Stomach (tissue), 9 donors: ENCODE results near the gene RHOH. TPM values are rescaled to one million over a fixed set of nuclear protein-coding genes. Genes with fewer than 3 reads are reported as not detected.
A peak's percentile ranks its signal among the peaks of the same experiment; 100 is the strongest.

ENCODE experiments used
- DNase-seq, 2 donors: peaks; one replicate each; pipeline versions ENCODE4 v3.0.0 to v3.0.0-alpha.2; 2013 to 2019
- H3K27ac ChIP-seq, 5 donors: fragments of 200-600 bp in 4 of 5; sonication (generic) in 4 of 5; one replicate each; pipeline ENCODE4 v1.5.1; 2013 to 2019; ENCODE audit warnings: mild to moderate bottlenecking in 1 of 5, moderate library complexity in 1 of 5
- H3K27me3 ChIP-seq, 3 donors: fragments of 200-600 bp; sonication (generic); one replicate each; pipeline ENCODE4 v1.5.1; 2017 to 2019; ENCODE audit warnings: mixed run types in 1 of 3
- H3K36me3 ChIP-seq, 4 donors: fragments of 200-600 bp; sonication (generic); 1 replicate in 3 of 4; 2 replicates in 1 of 4; pipeline ENCODE4 v1.5.1; 2016 to 2019
- H3K4me1 ChIP-seq, 4 donors: fragments of 200-600 bp; sonication (generic); one replicate each; pipeline ENCODE4 v1.5.1; 2016 to 2019
- H3K4me3 ChIP-seq, 4 donors: fragments of 200-600 bp; sonication (generic) in 3 of 4; one replicate each; pipeline ENCODE4 v1.5.1; 2016 to 2019; ENCODE audit warnings: mild to moderate bottlenecking in 1 of 4
- H3K9me3 ChIP-seq, 4 donors: fragments of 200-600 bp; sonication (generic); one replicate each; pipeline ENCODE4 v1.5.1; 2016 to 2019
- EP300 ChIP-seq: sonication (generic); formaldehyde crosslinking; IDR thresholded peaks from one replicate; pipeline ENCODE4 v1.6.1; 2017; ENCODE audit warnings: antibody characterized with exemption
- POLR2A ChIP-seq, 4 donors: fragments of 450-650 bp; IDR thresholded peaks; one replicate each; pipeline ENCODE4 v1.6.1; 2016; ENCODE audit warnings: antibody characterized with exemption in 4 of 4, control low read depth in 2 of 4, mild to moderate bottlenecking in 1 of 4, moderate library complexity in 1 of 4
- POLR2AphosphoS5 ChIP-seq, 3 donors: sonication (generic); formaldehyde crosslinking; IDR thresholded peaks; one replicate each; pipeline ENCODE4 v1.6.1; 2016; ENCODE audit warnings: antibody characterized with exemption in 3 of 3
- WGBS, 5 donors: extraction: QIAGEN DNeasy Blood & Tissue Kit in 3 of 5; methylation state at CpG; one replicate each; pipeline versions ENCODE4 v1.1.5 to v1.1.7; 2013 to 2018; 5-methylcytosine and 5-hydroxymethylcytosine counted together
- intact Hi-C: fragments of 100-400 bp; cut with DNase I; formaldehyde crosslinking; loops from one replicate; pipeline ENCODE4 v1.15.1; 2023; ENCODE audit warnings: low total_unique reads
- polyA plus RNA-seq, 3 donors: library from polyadenylated mRNA; stranded (reverse); fragments of 200-250 nt; gene quantifications; one replicate each; pipeline ENCODE4 v1.2.3, GENCODE V29; 2013
- total RNA-seq, 5 donors: library from RNA; depleted of rRNA; stranded (reverse); fragments of >200 nt; gene quantifications; one replicate each; pipeline versions ENCODE4 v1.1.0 to v1.2.3, GENCODE V29; 2014 to 2016
- TF ChIP-seq, protein P1 (sequence below), 7 experiments: fragments of 450-650 bp in 4 of 7; fragments of 200-600 bp in 3 of 7; sonication (generic) in 3 of 7; IDR thresholded peaks; one replicate each; pipeline ENCODE4 v1.5.1; 2016 to 2019; ENCODE audit warnings: antibody characterized with exemption in 7 of 7, control low read depth in 2 of 7, mild to moderate bottlenecking in 1 of 7
- donor health status: healthy with polysubstance abuse.
- donor health status: Bipolar disorder and iron deficiency.
- donor health status: healthy.

RHOH gene
- total and polyA plus RNA-seq, 8 donors, result 1.3 to 7.5 (median 4.0) TPM

- H3K27ac ChIP-seq, result peak overlapping the region in 3 of 5 donors; percentile 0 to 44 (median 20)
- peak; percentile 37 to 42 for DNase-seq
- no peak overlapping the region for H3K4me3 ChIP-seq
- no peak for TF ChIP-seq EP300
- no peak for TF ChIP-seq POLR2AphosphoS5 (IDR thresholded peaks at IDR 0.05)
- TF ChIP-seq POLR2A (IDR thresholded peaks at IDR 0.05), result no peak
- TF ChIP-seq, protein P1, sequence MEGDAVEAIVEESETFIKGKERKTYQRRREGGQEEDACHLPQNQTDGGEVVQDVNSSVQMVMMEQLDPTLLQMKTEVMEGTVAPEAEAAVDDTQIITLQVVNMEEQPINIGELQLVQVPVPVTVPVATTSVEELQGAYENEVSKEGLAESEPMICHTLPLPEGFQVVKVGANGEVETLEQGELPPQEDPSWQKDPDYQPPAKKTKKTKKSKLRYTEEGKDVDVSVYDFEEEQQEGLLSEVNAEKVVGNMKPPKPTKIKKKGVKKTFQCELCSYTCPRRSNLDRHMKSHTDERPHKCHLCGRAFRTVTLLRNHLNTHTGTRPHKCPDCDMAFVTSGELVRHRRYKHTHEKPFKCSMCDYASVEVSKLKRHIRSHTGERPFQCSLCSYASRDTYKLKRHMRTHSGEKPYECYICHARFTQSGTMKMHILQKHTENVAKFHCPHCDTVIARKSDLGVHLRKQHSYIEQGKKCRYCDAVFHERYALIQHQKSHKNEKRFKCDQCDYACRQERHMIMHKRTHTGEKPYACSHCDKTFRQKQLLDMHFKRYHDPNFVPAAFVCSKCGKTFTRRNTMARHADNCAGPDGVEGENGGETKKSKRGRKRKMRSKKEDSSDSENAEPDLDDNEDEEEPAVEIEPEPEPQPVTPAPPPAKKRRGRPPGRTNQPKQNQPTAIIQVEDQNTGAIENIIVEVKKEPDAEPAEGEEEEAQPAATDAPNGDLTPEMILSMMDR (IDR thresholded peaks at IDR 0.05), result no peak
- no peaks in the 10 kb centered on the region for H3K9me3 ChIP-seq
- H3K27me3 ChIP-seq, result no peaks in the 10 kb centered on the region
- H3K4me1 ChIP-seq, result peaks cover 0 to 9% (median 2%) of the 10 kb centered on the region in 4 donors
- no peaks in the 10 kb centered on the region for H3K36me3 ChIP-seq
- WGBS, 5 donors, result 71 to 78% (median 74%) methylated on average over 15 of the region's 15 CpGs
- intact Hi-C loops, result no loop called here
Observed at GRCh38 chr4:40264995-40265909, 68.4 kb downstream of the RHOH start.

DNA sequence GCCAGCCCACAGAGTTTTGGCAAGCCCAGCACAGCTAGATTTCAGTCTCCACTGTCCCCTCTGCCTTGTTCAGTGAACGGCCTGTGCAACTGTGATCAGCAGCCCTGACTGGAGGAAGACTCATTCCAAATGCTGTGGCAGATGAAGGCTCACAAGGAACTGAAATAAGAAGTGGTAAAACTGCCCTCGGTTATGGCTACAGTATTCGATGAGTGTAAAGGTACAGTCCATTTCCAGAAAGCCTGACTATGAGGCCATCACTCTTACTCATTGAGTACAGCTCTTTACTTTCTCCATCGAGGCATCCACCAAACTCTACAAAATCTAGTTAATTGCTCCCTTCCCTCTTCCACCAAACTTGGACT lies 69.1 kb downstream of the RHOH start:
- intact Hi-C loops, result no loop called here
- WGBS, 5 donors, result 83 to 100% (median 91%) methylated on average over 4 of the region's 4 CpGs
- Histone ChIP-seq H3K4me3 (no peak overlapping the region), H3K36me3 (no peaks in the 10 kb centered on the region), H3K27me3 (no peaks in the 10 kb centered on the region), H3K27ac (peak overlapping the region in 3 of 5 donors; percentile 0 to 44 (median 20)), H3K4me1 (peaks cover 0 to 9% (median 2%) of the 10 kb centered on the region in 4 donors), H3K9me3 (no peaks in the 10 kb centered on the region)
- DNase-seq, result no peak
- no peak for TF ChIP-seq POLR2A (IDR thresholded peaks at IDR 0.05)
- TF ChIP-seq POLR2AphosphoS5 (IDR thresholded peaks at IDR 0.05), result no peak
- TF ChIP-seq EP300, result no peak
- TF ChIP-seq, protein P1 (IDR thresholded peaks at IDR 0.05), result no peak

DNA sequence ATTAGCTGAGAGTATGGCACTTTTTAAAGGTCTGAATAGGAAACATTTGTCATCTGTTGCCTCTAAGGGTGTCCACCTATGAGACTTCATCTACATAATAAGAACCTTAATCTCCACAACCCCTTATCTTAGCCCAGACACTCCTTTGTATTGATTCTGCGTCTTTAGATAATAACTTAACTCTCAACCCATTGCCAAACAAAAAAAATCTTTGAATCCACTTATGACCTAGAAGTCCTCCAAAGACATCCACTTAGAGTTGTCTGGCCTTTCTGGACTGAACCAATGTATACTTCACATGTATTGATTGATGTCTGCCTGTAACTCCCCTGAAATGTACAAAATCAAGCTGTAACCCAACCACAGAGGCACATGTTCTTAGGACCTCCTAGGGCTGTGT lies 72.3 kb downstream of the RHOH start:
- TF ChIP-seq POLR2AphosphoS5 (IDR thresholded peaks at IDR 0.05), result no peak
- TF ChIP-seq, protein P1 (IDR thresholded peaks at IDR 0.05), result no peak
- no peak for TF ChIP-seq POLR2A (IDR thresholded peaks at IDR 0.05)
- TF ChIP-seq EP300, result no peak
- Histone ChIP-seq H3K27ac (no peak overlapping the region), H3K4me1 (peaks cover 0 to 9% (median 2%) of the 10 kb centered on the region in 4 donors), H3K9me3 (no peaks in the 10 kb centered on the region), H3K27me3 (no peaks in the 10 kb centered on the region), H3K36me3 (no peaks in the 10 kb centered on the region), H3K4me3 (no peak overlapping the region)
- DNase-seq, result no peak
- 0 to 36% (median 25%) methylated on average over 1 of the region's 1 CpG for WGBS, 5 donors
- intact Hi-C loops, result no loop called here

DNA sequence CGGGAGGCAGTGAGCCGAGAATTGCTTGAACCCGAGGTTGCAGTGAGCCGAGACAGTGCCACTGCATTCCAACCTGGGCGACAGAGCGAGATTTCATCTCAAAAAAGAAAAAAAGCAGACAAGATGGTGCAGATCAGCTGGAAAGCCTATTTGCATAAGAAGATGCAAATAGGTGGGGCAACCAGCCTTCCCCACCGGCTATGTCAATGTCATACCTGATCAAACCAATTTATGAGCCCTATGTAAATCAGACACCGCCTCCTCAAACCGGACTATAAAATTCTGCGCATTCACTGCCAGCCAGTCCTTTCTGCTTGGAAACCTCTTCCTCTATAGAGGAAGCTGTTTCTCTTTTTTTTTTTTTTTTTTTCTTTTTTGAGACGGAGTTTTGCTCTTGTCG lies 73.8 kb downstream of the RHOH start:
- intact Hi-C loops, result no loop called here
- WGBS, 5 donors, result 89 to 96% (median 93%) methylated on average over 12 of the region's 12 CpGs
- Histone ChIP-seq H3K4me1 (no peaks in the 10 kb centered on the region), H3K9me3 (no peaks in the 10 kb centered on the region), H3K27ac (no peak overlapping the region), H3K27me3 (no peaks in the 10 kb centered on the region), H3K36me3 (no peaks in the 10 kb centered on the region), H3K4me3 (no peak overlapping the region)
- TF ChIP-seq, protein P1 (IDR thresholded peaks at IDR 0.05), result no peak
- no peak for TF ChIP-seq POLR2A (IDR thresholded peaks at IDR 0.05)
- TF ChIP-seq POLR2AphosphoS5 (IDR thresholded peaks at IDR 0.05), result no peak
- no peak for TF ChIP-seq EP300
- DNase-seq, result no peak
